Measurements from ENCODE around the gene CARM1.
"Not testable (repeated sequence)": the region's sequence is repeated elsewhere in the genome, so short reads cannot be mapped to it uniquely, and the experiment has no call there.

CARM1 gene

GRCh38 chr19:10876459-10877240 lies 5.3 kb downstream of the CARM1 start:
- no peak for DNase-seq

- DNase-seq, result not testable (repeated sequence)
Measured at GRCh38 chr19:10877608-10878007, 6.3 kb downstream of the CARM1 start.

GRCh38 chr19:10878253-10878652 lies 6.9 kb downstream of the CARM1 start:
- no peak for DNase-seq

GRCh38 chr19:10881403-10882107 lies 10.2 kb downstream of the CARM1 start:
- DNase-seq, result no peak

DNA sequence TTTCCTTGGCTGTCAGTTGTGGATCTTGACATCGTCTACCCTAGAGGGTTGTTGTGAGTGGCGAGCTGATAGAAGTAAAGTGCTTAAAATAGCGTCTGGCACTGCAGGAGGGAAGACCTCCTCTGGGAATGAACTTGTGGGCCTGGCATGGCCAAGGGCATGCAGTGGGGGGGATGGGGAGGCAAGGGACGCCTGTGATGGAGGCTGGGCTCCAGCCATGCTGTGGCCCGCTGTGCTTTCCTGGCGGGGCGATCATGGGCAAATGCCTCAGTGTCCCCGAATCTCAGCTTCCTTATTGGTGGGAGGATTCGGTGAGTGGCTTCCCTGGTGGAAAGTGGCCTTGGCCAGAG lies 10.7 kb downstream of the CARM1 start:
- no peak for DNase-seq

DNA sequence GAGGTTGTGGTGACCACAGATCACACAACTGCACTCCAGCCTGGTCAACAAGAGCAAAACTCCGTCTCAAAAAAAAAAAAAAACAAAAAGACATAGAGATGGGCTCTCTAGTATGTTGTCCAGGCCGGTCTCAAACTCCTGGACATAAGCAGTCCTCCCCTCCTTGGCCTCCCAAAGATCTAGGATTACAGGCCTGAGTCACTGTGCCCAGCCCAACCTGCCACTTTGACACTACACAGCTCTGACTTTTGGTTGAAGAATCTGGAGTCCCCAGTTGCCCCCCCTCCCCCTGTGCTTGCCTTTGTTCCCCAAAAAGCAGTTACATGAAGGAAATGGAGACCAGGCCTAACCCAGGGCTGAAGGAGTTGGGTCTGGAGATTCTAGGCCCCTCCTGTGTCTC lies 12.9 kb downstream of the CARM1 start:
- no peak for DNase-seq

DNA sequence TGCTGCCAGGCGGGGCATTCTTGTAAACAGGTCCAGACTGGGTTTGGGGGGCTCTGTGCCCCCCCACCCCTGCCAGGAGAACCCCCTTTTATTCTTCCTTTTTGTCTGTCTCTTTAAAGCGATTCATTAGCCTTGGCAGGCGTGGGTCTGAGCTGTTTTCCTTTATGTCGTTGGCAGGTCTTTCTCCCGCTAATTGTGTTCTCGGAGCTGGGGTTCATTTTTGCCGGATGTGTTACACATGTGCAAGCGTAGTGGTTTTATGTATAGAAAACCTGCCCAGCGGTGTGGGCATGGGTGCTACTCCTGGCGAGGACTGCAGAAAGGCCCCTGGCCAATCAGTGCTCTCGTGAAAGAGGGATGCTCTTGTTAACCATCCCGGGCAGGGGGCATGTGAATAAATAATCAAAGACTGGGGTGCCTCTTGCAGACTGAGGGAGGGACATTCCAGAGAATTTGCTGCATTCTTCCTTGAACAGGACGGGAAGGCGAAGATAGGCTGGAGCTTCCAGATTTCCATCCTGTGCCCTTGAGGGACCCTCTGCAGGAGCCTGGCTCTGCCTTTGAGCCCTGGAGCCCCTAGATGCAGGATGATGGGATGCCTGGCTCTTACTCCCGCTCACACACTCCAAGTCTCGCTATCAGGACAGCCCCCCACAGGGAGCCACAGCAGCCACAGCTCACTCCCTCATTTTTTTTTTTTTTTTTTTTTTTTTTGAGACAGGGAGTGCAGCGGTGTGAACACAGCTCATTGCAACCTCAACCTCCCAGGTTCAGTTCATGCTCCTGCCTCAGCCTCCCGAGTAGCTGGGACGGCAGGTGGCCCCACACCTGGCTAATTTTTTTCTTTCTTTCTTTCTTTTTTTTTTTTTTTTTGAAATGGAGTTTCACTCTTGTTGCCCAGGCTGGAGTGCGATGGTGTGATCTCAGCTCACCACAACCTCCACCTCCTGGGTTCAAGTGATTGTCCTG lies 14.1 kb downstream of the CARM1 start:
- DNase-seq, result no peak

GRCh38 chr19:10887616-10888367 lies 16.4 kb downstream of the CARM1 start:
- DNase-seq, result no peak

GRCh38 chr19:10888421-10888866 lies 17.1 kb downstream of the CARM1 start:
- no peak for DNase-seq

GRCh38 chr19:10889880-10890279 lies 18.5 kb downstream of the CARM1 start:
- DNase-seq, result no peak

- DNase-seq, result no peak
Measured at GRCh38 chr19:10891405-10892086, 20.2 kb downstream of the CARM1 start.

- DNase-seq, result no peak
Measured at GRCh38 chr19:10892256-10892655, 20.9 kb downstream of the CARM1 start.

GRCh38 chr19:10894911-10895213 lies 23.5 kb downstream of the CARM1 start:
- DNase-seq, result no peak

DNA sequence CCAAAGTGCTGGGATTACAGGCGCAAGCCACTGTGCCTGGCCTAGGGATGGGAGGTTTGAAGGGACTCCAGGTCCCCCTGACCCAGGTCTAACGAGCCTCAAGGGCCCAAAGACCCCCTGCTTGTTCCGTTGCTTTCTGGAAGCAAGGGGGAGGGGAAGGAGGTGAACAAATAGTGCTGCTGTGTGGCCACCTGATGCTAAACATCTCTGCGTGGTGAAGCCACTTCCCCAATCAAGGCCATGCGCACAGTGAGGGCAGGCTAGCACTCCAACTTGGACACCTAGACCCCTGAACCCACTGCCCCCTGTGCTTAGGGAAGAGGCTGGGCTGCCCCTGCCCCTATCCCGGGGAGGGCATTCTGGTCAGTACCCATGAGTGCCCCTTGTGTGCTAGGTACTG lies 24.0 kb downstream of the CARM1 start:
- DNase-seq, result no peak

- no peak for DNase-seq
Measured at GRCh38 chr19:10895920-10896319, 24.6 kb downstream of the CARM1 start.

DNA sequence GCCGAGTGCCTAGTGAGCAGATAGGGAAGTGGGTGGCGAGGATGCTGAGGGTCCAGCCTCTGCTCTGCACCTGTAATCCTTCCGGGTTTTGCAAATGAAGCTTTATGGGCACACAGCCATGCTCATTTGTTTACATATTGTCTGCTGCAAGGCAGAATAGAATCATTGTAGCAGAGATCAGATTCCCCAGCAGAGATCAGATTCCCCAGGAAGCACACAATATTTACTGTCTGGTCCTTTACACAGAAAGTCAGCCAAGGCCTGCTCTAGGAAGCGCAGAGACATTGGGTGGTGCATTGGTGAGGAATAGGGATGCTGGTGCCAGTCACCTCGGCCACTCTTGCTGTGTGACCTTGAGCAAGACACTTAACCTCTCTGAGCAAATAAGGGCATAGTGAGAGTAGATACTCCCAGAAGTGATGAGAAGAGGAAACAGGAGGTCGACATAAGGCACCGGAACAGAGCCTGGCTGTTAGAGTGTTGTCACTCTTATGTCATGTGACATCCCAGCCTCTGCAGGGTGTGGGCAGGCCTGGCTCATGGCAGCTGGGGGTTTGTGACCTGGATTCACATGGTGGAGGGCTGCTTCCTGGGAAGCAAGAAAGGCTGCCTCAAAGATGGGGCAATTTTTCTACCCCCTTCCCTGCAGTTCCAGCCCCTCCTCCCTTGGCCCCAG lies 25.6 kb downstream of the CARM1 start:
- no peak for DNase-seq

- no peak for DNase-seq
Measured at GRCh38 chr19:10898633-10899032, 27.3 kb downstream of the CARM1 start.

DNA sequence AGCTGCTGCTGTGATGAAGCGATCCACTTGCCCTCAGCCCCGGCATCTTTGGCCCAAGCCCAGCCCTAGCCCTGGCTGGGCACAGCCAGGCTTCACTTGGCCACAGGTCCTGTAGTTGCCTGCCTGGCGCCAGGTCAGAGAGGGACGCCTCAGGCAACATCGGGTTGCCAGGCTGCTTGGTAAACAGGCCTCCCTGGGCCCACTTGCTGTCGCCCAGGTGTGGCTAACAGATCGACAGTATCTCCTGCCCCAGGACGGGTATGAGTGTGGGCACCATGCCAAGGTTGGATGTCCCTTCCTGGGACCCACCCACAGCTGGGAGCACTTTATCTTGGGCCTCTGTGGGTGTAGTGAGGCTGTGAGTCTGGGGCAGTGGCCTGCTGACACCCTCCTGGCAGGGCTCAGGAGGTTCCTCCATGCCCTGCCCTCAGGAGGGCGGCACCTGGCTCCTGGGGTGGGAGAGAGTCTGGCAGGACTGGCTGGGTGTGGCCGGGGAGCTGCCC lies 27.8 kb downstream of the CARM1 start:
- DNase-seq, result no peak

- DNase-seq, result no peak
Measured at GRCh38 chr19:10907925-10908324, 36.6 kb downstream of the CARM1 start.

DNA sequence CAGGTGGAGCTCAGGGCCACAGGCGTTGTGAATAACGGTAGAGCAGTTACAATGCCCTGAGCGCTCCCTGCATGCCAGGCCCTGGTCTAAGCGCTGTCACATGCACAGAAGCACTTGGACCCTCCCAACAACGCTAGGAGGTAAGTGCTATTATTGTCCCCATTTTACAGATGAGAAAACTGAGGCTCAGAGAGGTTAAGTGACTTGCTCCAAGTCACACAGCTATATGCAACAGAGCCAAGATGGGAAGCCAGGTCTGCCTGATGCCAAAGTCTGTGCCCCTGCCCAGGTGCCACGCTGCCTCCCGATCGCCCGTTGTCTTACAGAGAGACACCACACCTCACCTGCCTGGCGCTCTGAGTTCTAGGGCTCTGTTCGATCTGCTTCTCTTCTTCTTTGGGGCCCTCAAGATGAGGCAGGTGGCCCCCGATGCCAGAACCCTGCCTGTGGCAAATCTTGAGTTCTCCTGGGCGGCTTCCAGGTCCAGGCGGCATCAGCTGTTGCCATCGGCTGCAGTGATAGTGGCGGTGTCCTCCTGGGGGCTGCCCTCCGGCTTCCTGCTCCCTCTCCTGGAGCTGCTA lies 37.1 kb downstream of the CARM1 start:
- DNase-seq, result no peak
